ENCODE data around the gene EFCAB14. TPM values are rescaled to one million over a fixed set of nuclear protein-coding genes. Genes with fewer than 3 reads are reported as not detected.

EFCAB14 gene
- total and polyA plus RNA-seq, 9 of the 15 experiments (the other 6 are each of a cell fraction or from before 2014, with no cell fraction given): 7.3 to 49.0 (median 37.3) TPM

GRCh38 chr1:46724991-46725735 is 6.2 kb upstream of the EFCAB14 start (continued):
- TF ChIP-seq CHD1 (IDR thresholded peaks at IDR 0.05; ENCODE audit: low read length): no peak
- TF ChIP-seq CXXC5 (CRISPR knock-in tag; IDR thresholded peaks at IDR 0.05): no peak
- no peak for TF ChIP-seq MED1 (CRISPR knock-in tag; IDR thresholded peaks at IDR 0.05; ENCODE audit: borderline replicate concordance)
- TF ChIP-seq HNRNPH1 (optimal IDR thresholded peaks at IDR 0.05; ENCODE audit: low read depth, low read length): no peak
- TF ChIP-seq, protein P1, sequence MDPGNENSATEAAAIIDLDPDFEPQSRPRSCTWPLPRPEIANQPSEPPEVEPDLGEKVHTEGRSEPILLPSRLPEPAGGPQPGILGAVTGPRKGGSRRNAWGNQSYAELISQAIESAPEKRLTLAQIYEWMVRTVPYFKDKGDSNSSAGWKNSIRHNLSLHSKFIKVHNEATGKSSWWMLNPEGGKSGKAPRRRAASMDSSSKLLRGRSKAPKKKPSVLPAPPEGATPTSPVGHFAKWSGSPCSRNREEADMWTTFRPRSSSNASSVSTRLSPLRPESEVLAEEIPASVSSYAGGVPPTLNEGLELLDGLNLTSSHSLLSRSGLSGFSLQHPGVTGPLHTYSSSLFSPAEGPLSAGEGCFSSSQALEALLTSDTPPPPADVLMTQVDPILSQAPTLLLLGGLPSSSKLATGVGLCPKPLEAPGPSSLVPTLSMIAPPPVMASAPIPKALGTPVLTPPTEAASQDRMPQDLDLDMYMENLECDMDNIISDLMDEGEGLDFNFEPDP (CRISPR knock-in tag; IDR thresholded peaks at IDR 0.05): no peak
- no peak for TF ChIP-seq FOXJ3 (CRISPR knock-in tag; IDR thresholded peaks at IDR 0.05)
- no peak for TF ChIP-seq IFI16 (CRISPR knock-in tag; IDR thresholded peaks at IDR 0.05)
- TF ChIP-seq THAP12 (CRISPR knock-in tag; IDR thresholded peaks at IDR 0.05): no peak
- no peak for TF ChIP-seq GABPA (tag; conservative IDR thresholded peaks at IDR 0.05; ENCODE audit: low read depth)
- TF ChIP-seq POU5F1 (IDR thresholded peaks at IDR 0.05; ENCODE audit: borderline replicate concordance, low read depth, low read length, partially characterized antibody): no peak
- no peak for TF ChIP-seq THRA (IDR thresholded peaks at IDR 0.05)
- TF ChIP-seq, protein P2, sequence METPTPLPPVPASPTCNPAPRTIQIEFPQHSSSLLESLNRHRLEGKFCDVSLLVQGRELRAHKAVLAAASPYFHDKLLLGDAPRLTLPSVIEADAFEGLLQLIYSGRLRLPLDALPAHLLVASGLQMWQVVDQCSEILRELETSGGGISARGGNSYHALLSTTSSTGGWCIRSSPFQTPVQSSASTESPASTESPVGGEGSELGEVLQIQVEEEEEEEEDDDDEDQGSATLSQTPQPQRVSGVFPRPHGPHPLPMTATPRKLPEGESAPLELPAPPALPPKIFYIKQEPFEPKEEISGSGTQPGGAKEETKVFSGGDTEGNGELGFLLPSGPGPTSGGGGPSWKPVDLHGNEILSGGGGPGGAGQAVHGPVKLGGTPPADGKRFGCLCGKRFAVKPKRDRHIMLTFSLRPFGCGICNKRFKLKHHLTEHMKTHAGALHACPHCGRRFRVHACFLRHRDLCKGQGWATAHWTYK (CRISPR knock-in tag; IDR thresholded peaks at IDR 0.05): no peak
- TF ChIP-seq IRF2 (CRISPR knock-in tag; IDR thresholded peaks at IDR 0.05): no peak
- no peak for TF ChIP-seq FIP1L1 (IDR thresholded peaks at IDR 0.05; ENCODE audit: low read depth, low read length, poor library complexity, severe bottlenecking)
- TF ChIP-seq ZFP30 (CRISPR knock-in tag; IDR thresholded peaks at IDR 0.05; ENCODE audit: borderline replicate concordance): no peak
- no peak for TF ChIP-seq ZFP91 (CRISPR knock-in tag; IDR thresholded peaks at IDR 0.05)

Data from K562 (cell line).